Epithelial cell of esophagus (primary cell): ENCODE measurements around the gene SLC22A23.

Source experiments
- DNase-seq: peaks from one replicate; pipeline ENCODE4 v3.0.0; 2010; ENCODE audit warnings: low read depth
- H3K4me3 ChIP-seq: 2 replicates; pipeline ENCODE4 v1.5.1; 2011; ENCODE audit warnings: mild to moderate bottlenecking, low read length, control low read depth
- TF ChIP-seq, protein P1 (sequence below): IDR thresholded peaks from 2 replicates; pipeline ENCODE4 v1.5.1; 2011; ENCODE audit warnings: low read depth, mild to moderate bottlenecking, low read length, control low read depth, inconsistent platforms; ENCODE audit not compliant: insufficient read depth; ENCODE audit errors: missing control alignments

SLC22A23 gene

DNA sequence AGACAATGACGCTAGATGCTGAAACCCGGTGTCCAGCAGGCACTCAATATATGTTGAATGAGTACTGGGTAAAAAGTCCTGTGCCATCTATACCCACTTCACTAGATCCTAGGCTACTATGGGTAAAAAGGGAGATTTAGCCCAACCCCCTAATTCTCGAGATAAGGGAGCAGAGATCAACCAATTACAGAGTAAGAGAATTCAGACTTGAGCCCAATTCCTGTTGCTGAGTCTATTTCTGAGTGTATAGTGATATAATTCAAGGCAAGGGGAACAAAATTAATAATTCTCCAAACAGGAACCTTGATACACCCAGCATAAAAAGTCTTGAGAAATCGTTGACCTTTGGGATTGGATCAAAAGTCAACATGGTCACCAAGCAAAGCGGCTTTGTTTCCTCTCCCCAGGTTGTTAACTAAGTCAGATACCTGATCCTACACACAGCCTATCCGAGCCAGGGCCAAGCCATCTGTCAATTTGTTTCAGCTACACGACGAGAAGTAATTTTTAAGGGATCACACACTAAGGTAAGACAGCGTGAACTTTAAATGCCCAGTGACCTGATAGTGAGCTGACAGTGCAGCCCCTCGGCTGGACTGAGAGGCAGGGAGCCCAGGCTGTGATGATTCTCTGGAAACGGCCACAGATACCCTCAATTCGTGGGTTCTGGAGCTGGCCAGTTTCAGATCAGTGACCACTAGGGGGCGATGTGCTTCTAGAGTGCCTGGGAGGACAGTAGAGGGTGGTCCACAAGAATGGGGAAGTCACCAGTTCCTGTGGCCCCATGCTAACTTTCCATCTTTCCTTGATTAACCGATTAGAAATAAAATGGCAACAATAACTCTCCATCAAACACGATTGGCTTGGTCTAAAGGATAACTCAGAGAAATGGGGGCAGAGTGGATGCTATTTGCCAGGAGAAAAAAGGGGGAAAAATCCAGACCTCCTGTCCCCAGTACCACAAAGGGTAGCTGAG is 46.2 kb downstream of the SLC22A23 start:
- peak; percentile 65 for DNase-seq
- no peak overlapping the region for H3K4me3 ChIP-seq
- TF ChIP-seq, protein P1, sequence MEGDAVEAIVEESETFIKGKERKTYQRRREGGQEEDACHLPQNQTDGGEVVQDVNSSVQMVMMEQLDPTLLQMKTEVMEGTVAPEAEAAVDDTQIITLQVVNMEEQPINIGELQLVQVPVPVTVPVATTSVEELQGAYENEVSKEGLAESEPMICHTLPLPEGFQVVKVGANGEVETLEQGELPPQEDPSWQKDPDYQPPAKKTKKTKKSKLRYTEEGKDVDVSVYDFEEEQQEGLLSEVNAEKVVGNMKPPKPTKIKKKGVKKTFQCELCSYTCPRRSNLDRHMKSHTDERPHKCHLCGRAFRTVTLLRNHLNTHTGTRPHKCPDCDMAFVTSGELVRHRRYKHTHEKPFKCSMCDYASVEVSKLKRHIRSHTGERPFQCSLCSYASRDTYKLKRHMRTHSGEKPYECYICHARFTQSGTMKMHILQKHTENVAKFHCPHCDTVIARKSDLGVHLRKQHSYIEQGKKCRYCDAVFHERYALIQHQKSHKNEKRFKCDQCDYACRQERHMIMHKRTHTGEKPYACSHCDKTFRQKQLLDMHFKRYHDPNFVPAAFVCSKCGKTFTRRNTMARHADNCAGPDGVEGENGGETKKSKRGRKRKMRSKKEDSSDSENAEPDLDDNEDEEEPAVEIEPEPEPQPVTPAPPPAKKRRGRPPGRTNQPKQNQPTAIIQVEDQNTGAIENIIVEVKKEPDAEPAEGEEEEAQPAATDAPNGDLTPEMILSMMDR = peak; percentile 58

GRCh38 chr6:3409699-3410384 is 47.0 kb downstream of the SLC22A23 start:
- DNase-seq = peak; percentile 78
- TF ChIP-seq, protein P1 = no peak

DNA sequence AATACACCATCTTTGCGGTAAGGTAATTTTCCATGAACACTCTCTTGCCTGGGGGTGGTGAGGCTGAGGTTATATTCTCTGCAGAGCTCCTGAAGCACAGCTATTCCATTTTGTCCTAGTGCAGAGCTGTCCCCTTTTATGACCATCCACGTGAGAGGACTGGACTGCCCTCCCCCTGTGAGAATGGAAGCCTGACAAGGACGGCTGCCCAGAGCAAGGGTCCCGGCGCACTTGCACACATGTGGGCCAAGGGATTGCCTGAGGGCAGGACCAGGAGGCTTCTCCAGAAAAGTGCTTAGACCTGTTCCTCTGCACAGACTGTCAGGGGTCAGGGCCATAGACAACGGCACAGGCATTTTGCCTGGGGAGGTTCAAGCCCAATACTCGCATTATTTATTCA is 48.2 kb downstream of the SLC22A23 start:
- TF ChIP-seq, protein P1 = no peak
- no peak for DNase-seq
- H3K4me3 ChIP-seq = no peak overlapping the region

More at GRCh38 chr6:3409699-3410384, 47.0 kb downstream of the SLC22A23 start:
- H3K4me3 ChIP-seq = no peak overlapping the region

- H3K4me3 ChIP-seq = no peak overlapping the region
- TF ChIP-seq, protein P1 = no peak
- DNase-seq = no peak
These were observed 49.0 kb downstream of the SLC22A23 start for GRCh38 chr6:3407840-3408239.

GRCh38 chr6:3406891-3407809 is 49.7 kb downstream of the SLC22A23 start:
- TF ChIP-seq, protein P1 = no peak

GRCh38 chr6:3406362-3406821 is 50.5 kb downstream of the SLC22A23 start:
- no peak for DNase-seq
- no peak overlapping the region for H3K4me3 ChIP-seq
- TF ChIP-seq, protein P1 = no peak

More at GRCh38 chr6:3406891-3407809, 49.7 kb downstream of the SLC22A23 start:
- DNase-seq = no peak
- H3K4me3 ChIP-seq = no peak overlapping the region
